Endothelial cell of umbilical vein (primary cell): Measurements from ENCODE around the gene ZBTB39. TPM values are rescaled to one million over a fixed set of nuclear protein-coding genes. Genes with fewer than 3 reads are reported as not detected.

Source experiments
- Bru-seq: library from RNA; stranded (reverse); fragments of 400-500 nt; gene quantifications from one replicate; lab custom pipeline; 2021; lab: Mats Ljungman, UMichigan
- BruChase-seq, 2 experiments: library from RNA; stranded (reverse); fragments of 400-500 nt; gene quantifications; one replicate each; lab custom pipeline; 2021; lab: Mats Ljungman, UMichigan
- BruUV-seq: library from RNA; stranded (reverse); fragments of 400-500 nt; replicated peaks from 2 replicates; lab custom pipeline; 2021; lab: Mats Ljungman, UMichigan
- CTCF ChIA-PET: fragments of 300-600, 350-600 bp; sonication (Branson Sonifier 250); formaldehyde crosslinking; loops from one replicate; lab custom pipeline; 2021; ENCODE audit warnings: antibody characterized with exemption, inconsistent platforms; lab: Charles Lee
- POLR2A ChIA-PET: fragments of 300-600, 350-600 bp; sonication (Branson Sonifier 250); formaldehyde crosslinking; loops from one replicate; lab custom pipeline; 2021; ENCODE audit warnings: antibody characterized with exemption, inconsistent platforms; lab: Charles Lee
- DNase-seq: peaks from one replicate; pipeline ENCODE4 v3.0.0-alpha.2; 2011; ENCODE audit warnings: low read depth, low spot score
- FAIRE-seq: peaks from 2 replicates; lab custom pipeline; 2011; peaks lifted over from hg19 to GRCh38; lab: Jason Lieb, UNC
- H2AFZ ChIP-seq: 2 replicates; pipeline ENCODE4 v1.6.0; 2012; ENCODE audit warnings: low read depth, low read length, control low read depth, inconsistent platforms
- H3K27ac ChIP-seq: 2 replicates; pipeline ENCODE4 v1.5.1; 2011; ENCODE audit warnings: low read depth, mild to moderate bottlenecking, control low read depth, low read length, moderate library complexity; ENCODE audit not compliant: insufficient read depth
- H3K27me3 ChIP-seq, 2 experiments: 2 replicates each; pipeline versions ENCODE4 v1.6.0 to v1.6.1; 2011; ENCODE audit warnings: low read length in 2 of 2, mixed read lengths in 1 of 2; ENCODE audit not compliant: control insufficient read depth in 2 of 2, insufficient read depth in 2 of 2
- H3K36me3 ChIP-seq, 2 experiments: 2 replicates in 1 of 2; 3 replicates in 1 of 2; pipeline ENCODE4 v1.5.1; 2011; ENCODE audit warnings: low read length in 2 of 2, mild to moderate bottlenecking in 1 of 2, moderate library complexity in 1 of 2; ENCODE audit not compliant: control insufficient read depth in 2 of 2, insufficient read depth in 2 of 2; ENCODE audit errors: extremely low read depth in 1 of 2
- H3K4me1 ChIP-seq: 3 replicates; pipeline ENCODE4 v1.5.1; 2011; ENCODE audit warnings: mild to moderate bottlenecking, low read length; ENCODE audit not compliant: control insufficient read depth, insufficient read depth; ENCODE audit errors: extremely low read depth
- H3K4me2 ChIP-seq: 2 replicates; pipeline ENCODE4 v1.6.1; 2011; ENCODE audit warnings: low read length, control low read depth, mixed read lengths; ENCODE audit not compliant: insufficient read depth
- H3K4me3 ChIP-seq, 3 experiments: fragments of 200-600 bp in 1 of 3; sonication (generic), shearing (Covaris generic) in 1 of 3; replicated peaks in 1 of 3; 2 replicates each; pipeline ENCODE4 v1.5.1; 2011 to 2016; ENCODE audit warnings: control low read depth in 3 of 3, low read length in 3 of 3, mild to moderate bottlenecking in 2 of 3, inconsistent platforms in 1 of 3, low read depth in 1 of 3, moderate library complexity in 1 of 3; ENCODE audit not compliant: insufficient read depth in 1 of 3
- H3K79me2 ChIP-seq: 2 replicates; pipeline ENCODE4 v1.6.0; 2012; ENCODE audit warnings: low read length, inconsistent platforms; ENCODE audit not compliant: control insufficient read depth, insufficient read depth
- H3K9ac ChIP-seq: replicated peaks from 2 replicates; pipeline ENCODE3; 2011; ENCODE audit warnings: low read length, control low read depth; ENCODE audit not compliant: insufficient read depth; ENCODE audit errors: extremely low read depth
- H3K9me1 ChIP-seq: replicated peaks from 3 replicates; pipeline ENCODE4 v1.6.0; 2011; ENCODE audit warnings: mild to moderate bottlenecking, low read length; ENCODE audit not compliant: control insufficient read depth, insufficient read depth; ENCODE audit errors: extremely low read depth
- H3K9me3 ChIP-seq: replicated peaks from 2 replicates; pipeline ENCODE4 v1.5.1; 2012; ENCODE audit warnings: low read length, inconsistent platforms; ENCODE audit not compliant: control insufficient read depth, insufficient read depth
- H4K20me1 ChIP-seq: replicated peaks from 2 replicates; pipeline ENCODE3; 2011; ENCODE audit warnings: mild to moderate bottlenecking, low read length; ENCODE audit not compliant: control insufficient read depth, insufficient read depth; ENCODE audit errors: extremely low read depth
- EZH2 ChIP-seq: IDR thresholded peaks from 2 replicates; pipeline ENCODE4 v1.6.1; 2012; ENCODE audit warnings: borderline replicate concordance, low read depth, mild to moderate bottlenecking, moderate library complexity, low read length, inconsistent platforms; ENCODE audit not compliant: severe bottlenecking
- FOS ChIP-seq: IDR thresholded peaks from 2 replicates; pipeline ENCODE4 v1.6.1; 2011; ENCODE audit warnings: mild to moderate bottlenecking, low read length, moderate library complexity, borderline replicate concordance; ENCODE audit not compliant: insufficient read depth
- GATA2 ChIP-seq: IDR thresholded peaks from 2 replicates; pipeline ENCODE4 v1.7.0; 2011; ENCODE audit warnings: low read depth, mild to moderate bottlenecking, moderate library complexity, mixed read lengths, low read length; ENCODE audit not compliant: insufficient read length, insufficient read depth
- JUN ChIP-seq: IDR thresholded peaks from 2 replicates; pipeline ENCODE4 v1.6.1; 2011; ENCODE audit warnings: borderline replicate concordance, low read depth; ENCODE audit not compliant: insufficient read length, insufficient read depth
- MYC ChIP-seq: IDR thresholded peaks from one replicate; pipeline ENCODE4 v1.6.1; 2011; ENCODE audit warnings: mild to moderate bottlenecking, low read depth, low read length
- POLR2A ChIP-seq: IDR thresholded peaks from 2 replicates; pipeline ENCODE4 v1.6.1; 2012; ENCODE audit warnings: low read depth, mild to moderate bottlenecking, control low read depth, low read length
- POLR2AphosphoS5 ChIP-seq: IDR thresholded peaks from 2 replicates; pipeline ENCODE4 v1.6.1; 2012; ENCODE audit warnings: low read depth, mild to moderate bottlenecking, control low read depth, low read length, moderate library complexity; ENCODE audit not compliant: insufficient read depth
- dilution Hi-C: fragments of 300-500 bp; cut with MboI; formaldehyde crosslinking; loops from one replicate; pipeline ENCODE4 v1.15.0; 2019; ENCODE audit warnings: low sequenced_read_pairs; ENCODE audit not compliant: extremely low pct_ligation_motif_present
- intact Hi-C: fragments of 100-400 bp; cut with micrococcal nuclease; formaldehyde crosslinking; loops from one replicate; pipeline ENCODE4 v1.10.0; 2022
- long read RNA-seq: library from polyadenylated mRNA; stranded (forward); transcript quantifications from one replicate; pipeline ENCODE4 v2.0.0, GENCODE V29; 2021
- polyA minus RNA-seq, 3 experiments: library from RNA; depleted of rRNA, polyadenylated mRNA; stranded (reverse); fragments of >200 nt; gene quantifications; 1 replicate in 1 of 3; 2 replicates in 2 of 3; pipeline ENCODE4 v1.2.3, GENCODE V29; 2011
- polyA plus RNA-seq, 4 experiments: library from polyadenylated mRNA; depleted of rRNA in 3 of 4; stranded (reverse) in 3 of 4; unstranded in 1 of 4; fragments of >200 nt; gene quantifications; 2 replicates each; pipeline versions ENCODE4 v1.2.1 to v1.2.3, GENCODE V29; 2011 to 2012; ENCODE audit warnings: missing spikeins in 1 of 4
- total RNA-seq: library from RNA; stranded (reverse); gene quantifications from 2 replicates; pipeline ENCODE4 v1.2.3, GENCODE V29; 2021
- TF ChIP-seq, protein P1 (sequence below): IDR thresholded peaks from 2 replicates; pipeline ENCODE4 v1.6.1; 2011; ENCODE audit not compliant: insufficient read depth, insufficient read length
- TF ChIP-seq, protein P2 (sequence below), 2 donors: IDR thresholded peaks; 1 replicate in 1 of 2; 2 replicates in 1 of 2; pipeline ENCODE4 v1.5.1; 2011; ENCODE audit warnings: low read length in 2 of 2, mild to moderate bottlenecking in 2 of 2, moderate library complexity in 2 of 2, control low read depth in 1 of 2, inconsistent platforms in 1 of 2, low read depth in 1 of 2; ENCODE audit not compliant: insufficient read depth in 1 of 2; ENCODE audit errors: extremely low read depth in 1 of 2

ZBTB39 gene, protein sequence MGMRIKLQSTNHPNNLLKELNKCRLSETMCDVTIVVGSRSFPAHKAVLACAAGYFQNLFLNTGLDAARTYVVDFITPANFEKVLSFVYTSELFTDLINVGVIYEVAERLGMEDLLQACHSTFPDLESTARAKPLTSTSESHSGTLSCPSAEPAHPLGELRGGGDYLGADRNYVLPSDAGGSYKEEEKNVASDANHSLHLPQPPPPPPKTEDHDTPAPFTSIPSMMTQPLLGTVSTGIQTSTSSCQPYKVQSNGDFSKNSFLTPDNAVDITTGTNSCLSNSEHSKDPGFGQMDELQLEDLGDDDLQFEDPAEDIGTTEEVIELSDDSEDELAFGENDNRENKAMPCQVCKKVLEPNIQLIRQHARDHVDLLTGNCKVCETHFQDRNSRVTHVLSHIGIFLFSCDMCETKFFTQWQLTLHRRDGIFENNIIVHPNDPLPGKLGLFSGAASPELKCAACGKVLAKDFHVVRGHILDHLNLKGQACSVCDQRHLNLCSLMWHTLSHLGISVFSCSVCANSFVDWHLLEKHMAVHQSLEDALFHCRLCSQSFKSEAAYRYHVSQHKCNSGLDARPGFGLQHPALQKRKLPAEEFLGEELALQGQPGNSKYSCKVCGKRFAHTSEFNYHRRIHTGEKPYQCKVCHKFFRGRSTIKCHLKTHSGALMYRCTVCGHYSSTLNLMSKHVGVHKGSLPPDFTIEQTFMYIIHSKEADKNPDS
- total RNA-seq (8.1 and 8.5 TPM in 2 replicates), polyA plus RNA-seq (5.9 TPM in 2 replicates), polyA minus RNA-seq (14.0 and 14.8 TPM in 2 replicates), Bru-seq, nascent RNA (percentile 76 among the genes with signal in this experiment), BruChase-seq, experiment 1, labeled RNA remaining after a 6-hour chase (percentile 62 among the genes with signal in this experiment), BruChase-seq, experiment 2, labeled RNA remaining after a 2-hour chase (percentile 91 among the genes with signal in this experiment)
- polyA plus RNA-seq (2011; cell fraction: cytosol; rRNA removed), result 5.3 and 5.5 TPM in 2 replicates
- polyA plus RNA-seq (2011; cell fraction: nucleus; rRNA removed), result 7.5 and 8.9 TPM in 2 replicates
- 4.7 and 4.8 TPM in 2 replicates for polyA plus RNA-seq (2012)
- 3.8 TPM for polyA minus RNA-seq (2011; cell fraction: cytosol; rRNA and poly(A)+ RNA removed)
- 7.3 and 10.1 TPM in 2 replicates for polyA minus RNA-seq (2011; cell fraction: nucleus; rRNA and poly(A)+ RNA removed)
- long read RNA-seq, full-length matches to known transcripts, result 1 of 4 reads
- long read RNA-seq, partial matches to known transcripts, result 0 of 4 reads
- long read RNA-seq, other reads (novel, unspliced or antisense), result 3 of 4 reads

DNA sequence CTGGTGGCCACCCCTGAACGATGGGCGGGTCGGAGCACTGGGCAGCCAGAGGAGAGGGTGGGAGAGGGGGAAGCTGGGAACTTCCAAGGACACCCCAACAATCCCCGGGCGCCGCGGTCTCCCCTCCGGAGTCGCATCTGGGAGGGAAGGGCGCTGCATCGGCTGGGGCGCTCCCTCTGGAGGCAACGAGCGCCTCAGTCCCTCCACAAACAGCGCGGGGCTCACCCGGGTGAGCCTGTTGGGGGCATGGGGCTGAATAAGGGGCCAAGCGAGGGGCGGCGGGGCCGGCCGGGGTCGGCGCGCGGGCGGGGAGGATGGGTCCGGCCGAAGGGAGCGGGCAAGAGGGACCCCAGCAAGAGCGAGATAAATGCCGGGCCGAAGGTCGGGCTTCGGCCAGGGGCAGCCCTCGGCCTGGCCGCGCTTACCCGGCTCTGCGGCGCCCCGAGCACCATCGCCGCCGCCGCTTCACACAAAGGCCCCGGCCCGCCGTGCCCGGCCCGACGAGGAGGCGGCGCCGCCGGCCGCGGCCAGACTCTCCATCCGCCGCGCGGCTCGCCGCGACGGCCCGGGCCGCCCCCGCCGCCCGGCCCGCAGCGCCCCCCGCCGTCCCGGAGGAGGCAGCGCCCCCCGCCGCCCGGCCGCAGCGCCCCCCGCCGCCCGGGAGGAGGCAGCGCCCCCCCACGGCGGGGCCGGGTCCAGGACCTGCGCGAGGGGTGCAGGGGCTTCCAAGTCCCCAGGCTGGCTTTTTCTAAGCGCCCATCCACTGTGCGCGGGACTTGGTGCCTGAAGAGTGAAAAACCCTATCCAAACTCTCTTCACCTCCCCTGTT, at the start of gene ZBTB39:
ZBTB39 (minus strand) TSS at position 567 of the 829 bp plus-strand sequence. CDS start 1,629 bp downstream, outside the sequence.
- H3K36me3 ChIP-seq, result peaks cover 0 to 23% of the 10 kb centered on the region in 2 experiments
- BruUV-seq, result no TSS peak
- ChIA-PET CTCF (interaction anchor here (1.0 to 5.5 kb wide), 4 partner anchors 11 to 106 kb away, joined by 3 to 32 read pairs (median 5); partner anchors contain the start of genes STAT6 and TAC3), POLR2A (no interaction called here)
- peak within 1 kb of the TSS; percentile 82 for H3K9ac ChIP-seq
- no peaks in the 10 kb centered on the region for H3K9me1 ChIP-seq
- peaks cover 17% of the 10 kb centered on the region for H3K79me2 ChIP-seq
- intact Hi-C loops, result no loop called here
- no peak for FAIRE-seq
- no peaks in the 10 kb centered on the region for H4K20me1 ChIP-seq
- dilution Hi-C loops, result no loop called here
- peaks cover 8% of the 10 kb centered on the region for H3K4me1 ChIP-seq
- H2AFZ ChIP-seq, result peak within 1 kb of the TSS; percentile 79
- peak; percentile 37 for DNase-seq
- peak within 1 kb of the TSS; percentile 72 for H3K4me2 ChIP-seq
- TF ChIP-seq POLR2A (peak; percentile 73), POLR2AphosphoS5 (peak; percentile 77), GATA2 (no peak), JUN (no peak), EZH2 (no peak), MYC (no peak), FOS (no peak)
- TF ChIP-seq, protein P1, sequence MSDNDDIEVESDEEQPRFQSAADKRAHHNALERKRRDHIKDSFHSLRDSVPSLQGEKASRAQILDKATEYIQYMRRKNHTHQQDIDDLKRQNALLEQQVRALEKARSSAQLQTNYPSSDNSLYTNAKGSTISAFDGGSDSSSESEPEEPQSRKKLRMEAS, result no peak
- TF ChIP-seq, protein P2, sequence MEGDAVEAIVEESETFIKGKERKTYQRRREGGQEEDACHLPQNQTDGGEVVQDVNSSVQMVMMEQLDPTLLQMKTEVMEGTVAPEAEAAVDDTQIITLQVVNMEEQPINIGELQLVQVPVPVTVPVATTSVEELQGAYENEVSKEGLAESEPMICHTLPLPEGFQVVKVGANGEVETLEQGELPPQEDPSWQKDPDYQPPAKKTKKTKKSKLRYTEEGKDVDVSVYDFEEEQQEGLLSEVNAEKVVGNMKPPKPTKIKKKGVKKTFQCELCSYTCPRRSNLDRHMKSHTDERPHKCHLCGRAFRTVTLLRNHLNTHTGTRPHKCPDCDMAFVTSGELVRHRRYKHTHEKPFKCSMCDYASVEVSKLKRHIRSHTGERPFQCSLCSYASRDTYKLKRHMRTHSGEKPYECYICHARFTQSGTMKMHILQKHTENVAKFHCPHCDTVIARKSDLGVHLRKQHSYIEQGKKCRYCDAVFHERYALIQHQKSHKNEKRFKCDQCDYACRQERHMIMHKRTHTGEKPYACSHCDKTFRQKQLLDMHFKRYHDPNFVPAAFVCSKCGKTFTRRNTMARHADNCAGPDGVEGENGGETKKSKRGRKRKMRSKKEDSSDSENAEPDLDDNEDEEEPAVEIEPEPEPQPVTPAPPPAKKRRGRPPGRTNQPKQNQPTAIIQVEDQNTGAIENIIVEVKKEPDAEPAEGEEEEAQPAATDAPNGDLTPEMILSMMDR (IDR thresholded peaks at IDR 0.05; ENCODE audit: extremely low read depth in 1 of 2, insufficient read depth in 1 of 2, low read depth in 1 of 2, low read length in 2 of 2), result peak; percentile 44 to 56
- H3K27ac ChIP-seq, result no peak within 1 kb of the TSS
- H3K27me3 ChIP-seq, result peaks cover under 1 to 2% of the 10 kb centered on the region in 2 experiments
- no peaks in the 10 kb centered on the region for H3K9me3 ChIP-seq
- peak within 1 kb of the TSS; percentile 64 to 91 (median 91) for H3K4me3 ChIP-seq
